CD14-positive monocyte (primary cell): ENCODE data around the gene SEPTIN3. TPM values are rescaled to one million over a fixed set of nuclear protein-coding genes. Genes with fewer than 3 reads are reported as not detected.

Experiments
- DNase-seq, 3 donors: peaks; one replicate each; pipeline ENCODE4 v3.0.0-alpha.2; 2011 to 2022
- H2AFZ ChIP-seq: 2 replicates; pipeline ENCODE4 v1.6.0; 2012; ENCODE audit warnings: mild to moderate bottlenecking, low read depth, low read length, inconsistent platforms; ENCODE audit not compliant: insufficient read depth, poor library complexity, severe bottlenecking
- H3K27ac ChIP-seq, 2 donors: 1 replicate in 1 of 2; 2 replicates in 1 of 2; pipeline ENCODE4 v1.5.1; 2012 to 2013; ENCODE audit warnings: low read length in 2 of 2, control low read depth in 1 of 2, inconsistent platforms in 1 of 2, low read depth in 1 of 2, mild to moderate bottlenecking in 1 of 2
- H3K27me3 ChIP-seq, 2 donors: one replicate each; pipeline versions ENCODE4 v1.6.0 to v1.6.1; 2011 to 2013; ENCODE audit warnings: low read length in 2 of 2; ENCODE audit not compliant: control insufficient read depth in 2 of 2, insufficient read depth in 2 of 2
- H3K36me3 ChIP-seq, 2 donors: replicated peaks in 1 of 2; 1 replicate in 1 of 2; 2 replicates in 1 of 2; pipeline versions ENCODE4 v1.5.1 to v1.6.1; 2012 to 2013; ENCODE audit warnings: low read length in 2 of 2, control low read depth in 1 of 2, inconsistent platforms in 1 of 2, mild to moderate bottlenecking in 1 of 2; ENCODE audit not compliant: insufficient read depth in 2 of 2, control insufficient read depth in 1 of 2
- H3K4me1 ChIP-seq, 2 donors: 1 replicate in 1 of 2; 2 replicates in 1 of 2; pipeline versions ENCODE4 v1.5.1 to v1.6.1; 2012 to 2013; ENCODE audit warnings: low read length in 2 of 2, control low read depth in 1 of 2, inconsistent platforms in 1 of 2, mild to moderate bottlenecking in 1 of 2, moderate library complexity in 1 of 2; ENCODE audit not compliant: insufficient read depth in 2 of 2, control insufficient read depth in 1 of 2
- H3K4me2 ChIP-seq: replicated peaks from 2 replicates; pipeline ENCODE3; 2012; ENCODE audit warnings: low read length, moderate library complexity, mild to moderate bottlenecking; ENCODE audit not compliant: poor library complexity, severe bottlenecking; ENCODE audit errors: extremely low read depth
- H3K4me3 ChIP-seq, 3 experiments: fragments of 200-600 bp in 1 of 3; sonication (generic) in 1 of 3; replicated peaks in 1 of 3; 1 replicate in 2 of 3; 2 replicates in 1 of 3; pipeline ENCODE4 v1.5.1; 2011 to 2013; ENCODE audit warnings: low read length in 3 of 3, mild to moderate bottlenecking in 3 of 3, control low read depth in 2 of 3, low read depth in 2 of 3, inconsistent platforms in 1 of 3, moderate library complexity in 1 of 3
- H3K79me2 ChIP-seq: 2 replicates; pipeline ENCODE4 v1.6.0; 2012; ENCODE audit warnings: mild to moderate bottlenecking, control low read depth, inconsistent platforms, low read length, moderate library complexity; ENCODE audit not compliant: insufficient read depth
- H3K9ac ChIP-seq: 2 replicates; pipeline ENCODE4 v1.6.0; 2017; ENCODE audit warnings: low read length, mild to moderate bottlenecking; ENCODE audit not compliant: insufficient read depth, poor library complexity, severe bottlenecking
- H3K9me3 ChIP-seq, 2 donors: replicated peaks in 1 of 2; 1 replicate in 1 of 2; 2 replicates in 1 of 2; pipeline versions ENCODE4 v1.5.1 to v1.6.1; 2012 to 2013; ENCODE audit warnings: low read length in 2 of 2, control low read depth in 1 of 2; ENCODE audit not compliant: control insufficient read depth in 1 of 2, insufficient read depth in 1 of 2
- H4K20me1 ChIP-seq: 2 replicates; pipeline ENCODE4 v1.6.0; 2012; ENCODE audit warnings: mild to moderate bottlenecking, low read length, control low read depth, moderate library complexity; ENCODE audit not compliant: insufficient read depth
- H3K27ac Mint-ChIP-seq, 7 donors: one replicate each; pipeline ENCODE4 v1.8.0; 2020; ENCODE audit warnings: mild to moderate bottlenecking in 7 of 7, mixed read lengths in 7 of 7, moderate library complexity in 6 of 7, inconsistent platforms in 2 of 7
- H3K27me3 Mint-ChIP-seq, 3 donors: one replicate each; pipeline ENCODE4 v1.8.0; 2021 to 2022; ENCODE audit warnings: low read depth in 3 of 3, mild to moderate bottlenecking in 3 of 3, mixed read lengths in 3 of 3, moderate library complexity in 3 of 3, inconsistent platforms in 1 of 3
- H3K36me3 Mint-ChIP-seq, 2 donors: one replicate each; pipeline ENCODE4 v1.8.0; 2020; ENCODE audit warnings: mixed read lengths in 2 of 2, inconsistent platforms in 1 of 2, mild to moderate bottlenecking in 1 of 2
- H3K4me1 Mint-ChIP-seq: one replicate; pipeline ENCODE4 v1.8.0; 2020; ENCODE audit warnings: mild to moderate bottlenecking, mixed read lengths
- H3K4me3 Mint-ChIP-seq, 2 donors: one replicate each; pipeline ENCODE4 v1.8.0; 2020; ENCODE audit warnings: mild to moderate bottlenecking in 2 of 2, mixed read lengths in 2 of 2, moderate library complexity in 1 of 2
- H3K9me3 Mint-ChIP-seq, 7 donors: one replicate each; pipeline ENCODE4 v1.8.0; 2020 to 2022; ENCODE audit warnings: mixed read lengths in 7 of 7, mild to moderate bottlenecking in 6 of 7, moderate library complexity in 6 of 7, inconsistent platforms in 2 of 7
- CTCF ChIP-seq: fragments of 200-600 bp; IDR thresholded peaks from one replicate; pipeline ENCODE4 v1.8.0; 2022; ENCODE audit warnings: antibody characterized with exemption, mild to moderate bottlenecking
- WGBS: methylation state at CpG from one replicate; pipeline ENCODE4 v1.1.5; 2013; ENCODE audit warnings: missing lambda C conversion rate; ENCODE audit not compliant: insufficient coverage; 5-methylcytosine and 5-hydroxymethylcytosine counted together
- intact Hi-C, 2 donors: fragments of 100-400 bp; cut with micrococcal nuclease; formaldehyde crosslinking; loops; one replicate each; pipeline versions ENCODE4 v1.15.0 to v1.15.1; 2023
- polyA plus RNA-seq, 3 donors: library from polyadenylated mRNA; depleted of rRNA in 1 of 3; unstranded in 2 of 3; stranded (reverse) in 1 of 3; fragments of 300-500 nt in 2 of 3; fragments of >200 nt in 1 of 3; fragmentation: Illumina TruSeq in 2 of 3; gene quantifications; 1 replicate in 2 of 3; 2 replicates in 1 of 3; pipeline ENCODE4 v1.2.3, GENCODE V29; 2012 to 2021

Gene SEPTIN3
- polyA plus RNA-seq, 3 donors: 0.06 to 0.20 TPM; not detected in 1

GRCh38 chr22:41928593-41929417, 40.4 kb upstream of the SEPTIN3 start:
- Histone ChIP-seq H3K36me3 (no peaks in the 10 kb centered on the region), H3K9ac (no peak overlapping the region), H3K27ac (no peak overlapping the region), H3K4me1 (peaks cover 5 to 14% of the 10 kb centered on the region in 2 donors), H4K20me1 (no peaks in the 10 kb centered on the region), H3K9me3 (no peaks in the 10 kb centered on the region), H3K4me3 (no peak overlapping the region), H2AFZ (no peak overlapping the region), H3K4me2 (no peak overlapping the region), H3K79me2 (no peaks in the 10 kb centered on the region), H3K27me3 (peaks cover 8 to 30% of the 10 kb centered on the region in 2 donors)
- intact Hi-C loops: no loop called here
- TF ChIP-seq CTCF: no peak
- Mint-ChIP-seq H3K4me3 (no peak overlapping the region), H3K9me3 (peaks cover 0 to 18% (median 8%) of the 10 kb centered on the region in 7 donors), H3K4me1 (peaks cover 6% of the 10 kb centered on the region), H3K36me3 (peaks cover 3 to 4% of the 10 kb centered on the region in 2 donors), H3K27ac (no peak overlapping the region), H3K27me3 (peaks cover 33 to 54% (median 41%) of the 10 kb centered on the region in 3 donors)
- no peak for DNase-seq
- whole genome bisulfite sequencing: 84% methylated on average over 9 of the region's 14 CpGs

GRCh38 chr22:41929418-41929810, 39.8 kb upstream of the SEPTIN3 start:
- H3K4me1 Mint-ChIP-seq: peaks cover 9% of the 10 kb centered on the region
- Histone ChIP-seq H3K9me3 (no peaks in the 10 kb centered on the region), H3K79me2 (no peaks in the 10 kb centered on the region), H2AFZ (no peak overlapping the region), H3K27me3 (peaks cover 8 to 30% of the 10 kb centered on the region in 2 donors), H3K36me3 (no peaks in the 10 kb centered on the region), H3K4me3 (no peak overlapping the region), H3K9ac (no peak overlapping the region), H3K4me2 (no peak overlapping the region), H3K27ac (no peak overlapping the region), H3K4me1 (peaks cover 5 to 14% of the 10 kb centered on the region in 2 donors), H4K20me1 (no peaks in the 10 kb centered on the region)
- intact Hi-C loops: no loop called here
- no peak overlapping the region for H3K27ac Mint-ChIP-seq
- peaks cover 3 to 4% of the 10 kb centered on the region in 2 donors for H3K36me3 Mint-ChIP-seq
- WGBS: 88% methylated on average over 7 of the region's 8 CpGs
- H3K27me3 Mint-ChIP-seq: peaks cover 30 to 49% (median 36%) of the 10 kb centered on the region in 3 donors
- no peak for DNase-seq
- TF ChIP-seq CTCF: no peak
- no peak overlapping the region for H3K4me3 Mint-ChIP-seq
- H3K9me3 Mint-ChIP-seq: peaks cover 0 to 18% (median 8%) of the 10 kb centered on the region in 7 donors
